HG02885 (cell line): ENCODE results near the gene PKNOX1.
"Not testable (repeated sequence)": the region's sequence is repeated elsewhere in the genome, so short reads cannot be mapped to it uniquely, and the experiment has no call there.

Source experiments
- ATAC-seq: cut with Tn5 transposase; IDR thresholded peaks from one replicate; pipeline ENCODE4 v1.9.1; 2021; ENCODE audit warnings: mild to moderate bottlenecking; ENCODE audit not compliant: unreplicated experiment, poor library complexity

PKNOX1 gene

DNA sequence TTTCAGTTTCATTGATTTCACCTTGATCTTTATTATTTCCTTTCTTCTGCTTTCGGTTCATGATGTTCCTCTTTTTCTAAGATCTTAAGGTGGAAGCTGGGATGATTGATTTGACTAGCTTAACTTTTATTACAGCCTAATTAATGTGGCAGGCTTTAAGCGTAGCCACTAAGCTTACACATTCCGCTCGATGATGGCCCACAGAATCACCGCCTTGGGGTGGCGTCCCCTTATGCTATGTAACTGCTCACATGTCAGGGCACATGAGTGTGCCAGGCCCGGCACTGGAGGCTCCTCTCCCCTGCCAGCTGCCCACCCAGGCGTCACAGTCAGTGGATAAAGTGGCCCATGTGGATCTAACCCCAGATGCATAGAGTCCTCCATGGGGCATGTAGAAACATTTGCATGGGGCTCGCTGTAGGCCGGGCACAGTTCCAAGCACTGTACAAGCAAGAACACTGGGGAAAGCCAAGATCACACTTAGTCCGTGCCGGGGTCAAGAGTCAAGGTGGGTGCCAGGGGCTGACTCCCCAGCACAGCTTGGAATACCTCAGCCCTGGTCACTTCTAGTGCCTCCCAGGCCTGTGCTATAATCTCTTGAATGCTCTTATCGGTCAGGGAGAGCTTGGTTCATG is 41.7 kb downstream of the PKNOX1 start:
- no peak for ATAC-seq

DNA sequence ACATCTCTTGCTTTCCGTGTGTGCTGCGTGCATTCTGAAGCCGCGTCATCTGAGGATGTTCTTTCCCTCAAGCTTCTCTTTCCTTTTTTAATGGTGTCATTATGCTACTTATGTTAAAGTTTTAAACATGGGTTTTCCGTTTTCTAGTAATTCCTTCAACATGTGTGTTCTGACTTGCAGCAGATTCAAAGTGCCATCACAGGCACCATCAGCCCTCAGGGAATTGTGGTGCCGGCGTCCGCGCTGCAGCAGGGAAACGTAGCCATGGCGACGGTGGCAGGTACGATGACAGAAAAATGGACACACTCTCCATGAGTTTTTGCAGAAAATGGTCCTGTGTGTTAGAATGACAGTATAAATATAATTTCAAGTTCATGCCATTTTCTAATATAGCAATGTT is 42.4 kb downstream of the PKNOX1 start:
- ATAC-seq, result no peak

- no peak for ATAC-seq
These were observed 44.2 kb downstream of the PKNOX1 start for GRCh38 chr21:43018519-43018918.

- ATAC-seq, result no peak
These were observed 45.8 kb downstream of the PKNOX1 start for GRCh38 chr21:43020177-43020576.

DNA sequence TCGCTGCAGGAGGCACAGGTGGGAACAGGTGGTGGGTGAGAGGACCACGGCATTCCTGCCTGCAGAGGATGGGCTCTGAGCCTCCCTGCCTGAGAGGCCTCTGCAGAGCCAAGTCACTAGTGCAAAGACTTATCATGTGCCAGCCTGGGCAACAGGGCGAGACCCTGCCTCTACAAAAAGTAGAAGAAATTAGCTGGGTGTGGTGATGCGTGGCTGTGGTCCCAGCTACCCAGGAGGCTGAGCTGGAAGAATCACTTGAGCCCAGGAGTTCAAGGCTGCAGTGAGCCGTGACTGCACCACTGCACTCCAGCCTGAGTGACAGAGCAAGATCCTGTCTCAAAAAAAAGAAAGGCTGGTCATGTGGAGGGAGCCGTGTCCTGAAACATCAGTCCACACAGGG is 46.4 kb downstream of the PKNOX1 start:
- no peak for ATAC-seq

DNA sequence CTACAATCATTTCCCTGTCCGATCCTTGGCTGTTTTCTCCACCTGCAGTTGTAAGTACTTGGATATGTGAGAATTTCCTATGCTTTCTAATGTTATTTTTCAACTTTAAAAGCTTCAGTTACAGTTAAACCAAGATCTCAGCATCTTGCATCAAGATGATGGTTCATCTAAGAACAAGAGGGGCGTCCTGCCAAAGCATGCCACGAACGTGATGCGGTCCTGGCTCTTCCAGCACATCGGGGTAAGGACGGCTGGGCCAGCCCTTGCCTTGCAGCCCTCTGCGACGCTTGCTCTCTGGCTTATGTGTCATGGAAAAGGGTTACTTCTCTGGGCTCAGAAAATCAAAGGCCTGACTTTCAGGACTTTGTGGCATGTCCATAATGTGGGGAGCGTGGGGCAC is 46.8 kb downstream of the PKNOX1 start:
- ATAC-seq, result no peak

DNA sequence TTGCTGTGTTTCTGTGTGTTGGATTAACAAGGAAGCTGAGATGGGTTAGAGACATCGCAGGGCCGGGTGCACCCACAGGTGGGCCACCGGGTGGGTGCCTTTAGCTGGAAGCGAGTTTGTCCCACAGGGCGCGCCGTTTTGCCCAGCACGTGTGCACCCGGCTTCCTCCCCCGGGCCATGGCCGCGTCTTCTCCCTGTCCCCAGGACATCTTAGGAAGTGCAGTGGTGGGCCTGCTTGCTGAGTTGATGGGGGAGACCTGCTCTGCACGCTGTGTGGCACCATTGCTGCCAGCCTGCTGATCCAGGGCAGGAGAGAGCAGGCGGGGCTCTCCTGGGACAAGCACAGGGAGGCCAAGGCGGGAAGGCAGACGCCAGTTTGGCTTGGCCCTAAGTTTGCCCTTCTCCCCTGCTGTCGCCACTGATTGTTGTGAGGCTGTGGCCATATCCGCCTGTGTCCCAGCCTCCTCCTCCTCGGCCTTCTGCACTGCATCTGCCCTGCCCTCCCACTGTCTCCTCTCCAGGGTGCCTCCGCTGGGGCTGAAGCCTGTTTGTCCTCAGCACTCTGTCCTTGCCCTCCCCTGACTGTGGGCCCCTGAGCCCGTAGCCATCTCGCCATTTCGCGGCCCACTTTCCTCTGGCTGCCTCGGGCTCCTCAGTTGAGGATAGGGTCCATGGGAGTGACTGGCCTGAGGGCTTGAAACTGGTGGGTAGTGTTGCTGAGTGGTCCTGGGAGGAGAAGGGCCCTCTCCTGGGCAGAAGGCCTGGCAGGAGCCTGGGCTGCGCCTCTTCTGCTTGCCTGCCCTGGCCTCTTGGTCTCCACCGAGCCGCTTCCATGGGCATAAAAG is 47.6 kb downstream of the PKNOX1 start:
- no peak for ATAC-seq

- ATAC-seq, result no peak
These were observed 48.8 kb downstream of the PKNOX1 start for GRCh38 chr21:43023175-43023574.

DNA sequence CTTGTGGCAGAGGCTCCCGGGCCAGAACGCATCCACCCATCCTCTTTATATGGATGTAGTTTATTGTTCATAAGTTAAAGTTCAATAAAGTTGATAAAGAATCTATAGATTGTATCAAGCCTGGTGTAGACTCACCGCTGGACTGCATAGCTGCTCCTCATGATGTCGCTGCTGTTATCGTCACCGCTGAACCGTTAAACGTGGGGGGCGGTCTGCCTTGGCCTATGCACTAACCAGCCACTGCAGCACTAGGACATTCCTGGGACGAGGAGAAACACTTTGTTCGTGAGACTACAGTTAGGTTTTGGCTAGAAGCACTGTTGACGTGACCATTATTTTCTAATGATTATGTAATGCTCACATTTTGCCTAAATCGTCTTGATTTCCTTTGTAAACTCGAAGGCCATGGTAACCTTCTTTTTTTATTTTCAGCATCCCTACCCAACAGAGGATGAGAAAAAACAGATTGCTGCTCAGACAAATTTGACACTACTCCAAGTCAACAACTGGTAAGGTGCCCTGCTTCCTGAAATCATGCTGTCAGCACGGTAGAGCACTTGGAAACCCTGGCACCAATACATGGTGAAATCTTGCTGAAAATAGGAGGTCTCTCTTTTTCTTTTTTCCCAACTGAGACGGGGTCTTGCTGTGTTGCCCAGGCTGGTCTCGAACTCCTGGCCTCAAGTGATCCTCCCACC is 50.2 kb downstream of the PKNOX1 start:
- ATAC-seq, result no peak

DNA sequence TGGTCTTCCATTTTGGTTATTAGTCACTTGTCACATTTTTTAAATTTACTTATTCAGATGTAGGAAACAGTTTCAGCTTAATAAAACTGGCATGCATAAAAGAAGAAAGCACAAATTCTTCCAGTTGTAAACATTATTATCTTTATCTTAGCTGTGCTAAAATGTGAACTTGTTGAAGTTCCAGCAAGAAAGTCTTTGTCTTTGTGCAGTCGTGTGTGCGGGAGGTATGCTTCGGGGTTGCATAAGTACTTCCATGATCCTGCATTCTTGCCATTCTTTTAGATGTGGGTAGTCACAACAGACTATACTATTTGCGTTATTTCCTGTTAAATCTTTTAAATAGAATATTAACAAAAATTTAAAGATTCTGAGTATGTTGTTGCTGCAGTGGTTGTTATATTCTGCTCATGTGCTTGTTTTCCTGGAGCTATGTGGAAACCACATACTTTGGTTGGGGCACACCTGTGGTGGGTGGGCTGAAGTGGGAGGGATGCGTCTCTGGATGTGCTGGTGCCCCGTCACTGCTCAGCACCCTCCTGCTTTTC is 51.3 kb downstream of the PKNOX1 start:
- ATAC-seq, result no peak

- no peak for ATAC-seq
These were observed 53.7 kb downstream of the PKNOX1 start for GRCh38 chr21:43027846-43028731.

DNA sequence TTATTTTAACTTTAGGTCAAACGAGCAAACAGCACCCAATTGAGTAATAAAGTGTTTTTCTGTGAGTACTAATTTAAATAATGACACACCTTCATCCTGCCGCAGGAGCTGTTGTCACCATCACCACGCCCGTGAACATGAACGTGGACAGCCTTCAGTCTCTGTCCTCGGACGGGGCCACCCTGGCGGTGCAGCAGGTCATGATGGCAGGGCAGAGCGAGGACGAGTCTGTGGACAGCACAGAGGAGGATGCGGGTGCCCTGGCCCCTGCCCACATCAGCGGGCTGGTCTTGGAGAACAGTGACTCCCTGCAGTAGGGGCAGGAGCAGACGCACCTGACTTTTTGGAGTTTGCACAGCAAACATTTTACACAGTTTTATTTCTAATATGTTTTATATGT is 55.4 kb downstream of the PKNOX1 start:
- no peak for ATAC-seq

GRCh38 chr21:43031121-43031619 is 56.8 kb downstream of the PKNOX1 start:
- ATAC-seq, result no peak

DNA sequence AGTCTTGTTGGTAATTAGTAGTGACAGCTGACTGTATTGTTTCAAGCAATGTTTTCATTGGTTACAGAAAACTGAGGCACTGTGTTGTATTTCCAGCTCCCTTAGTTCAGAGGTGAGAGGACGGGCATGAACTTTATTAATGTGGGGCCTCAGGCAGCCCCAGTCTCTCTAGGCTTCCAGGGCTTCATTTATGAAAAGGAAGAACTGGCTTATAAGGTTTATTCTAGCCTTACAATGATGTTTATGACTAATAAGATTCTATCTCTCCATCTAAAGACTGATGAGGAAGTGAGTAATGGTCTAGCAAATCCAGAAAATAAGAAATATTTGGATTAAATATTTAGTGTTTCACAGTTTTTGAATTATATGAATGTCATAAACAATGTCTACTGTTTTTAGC is 59.7 kb downstream of the PKNOX1 start:
- ATAC-seq, result no peak

GRCh38 chr21:43034826-43035225 is 60.5 kb downstream of the PKNOX1 start:
- ATAC-seq, result no peak

GRCh38 chr21:43036889-43037288 is 62.5 kb downstream of the PKNOX1 start:
- ATAC-seq, result not testable (repeated sequence)

DNA sequence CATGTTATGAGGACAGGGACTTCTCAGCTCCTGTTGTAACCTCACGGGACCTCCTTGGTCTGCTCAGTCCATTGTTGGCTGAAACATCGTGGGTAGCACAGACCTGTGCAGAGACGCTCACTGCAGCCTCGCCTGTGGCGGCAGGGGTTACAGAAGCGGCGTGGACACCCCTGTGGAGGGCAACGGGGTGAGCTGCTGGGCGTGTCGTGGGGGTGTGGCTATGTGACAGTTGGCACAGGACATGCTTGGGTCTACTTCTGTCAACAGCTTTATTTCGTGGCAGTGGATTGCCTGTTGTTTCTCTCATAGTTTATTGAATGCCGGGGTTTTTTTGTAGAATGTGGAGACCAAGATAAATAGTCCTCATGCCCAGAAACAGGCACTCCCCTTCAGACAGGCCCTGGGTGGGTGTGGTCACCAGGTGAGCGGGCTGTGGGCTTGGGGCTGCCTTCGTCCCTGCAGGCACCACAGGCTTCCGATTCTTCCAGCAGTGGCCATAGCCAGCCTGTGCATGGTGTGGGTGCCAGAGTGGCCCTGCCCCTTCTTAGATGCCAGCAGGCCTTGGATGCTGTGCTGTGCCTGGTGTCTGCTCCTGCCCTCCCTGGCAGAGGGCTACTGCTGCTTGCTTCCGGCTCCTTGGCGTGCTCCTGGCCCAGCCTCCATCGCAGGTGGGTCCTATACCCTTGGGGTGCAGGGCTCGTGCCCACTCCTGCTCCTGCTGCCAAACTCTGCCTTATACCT is 63.7 kb downstream of the PKNOX1 start:
- ATAC-seq, result not testable (repeated sequence)

DNA sequence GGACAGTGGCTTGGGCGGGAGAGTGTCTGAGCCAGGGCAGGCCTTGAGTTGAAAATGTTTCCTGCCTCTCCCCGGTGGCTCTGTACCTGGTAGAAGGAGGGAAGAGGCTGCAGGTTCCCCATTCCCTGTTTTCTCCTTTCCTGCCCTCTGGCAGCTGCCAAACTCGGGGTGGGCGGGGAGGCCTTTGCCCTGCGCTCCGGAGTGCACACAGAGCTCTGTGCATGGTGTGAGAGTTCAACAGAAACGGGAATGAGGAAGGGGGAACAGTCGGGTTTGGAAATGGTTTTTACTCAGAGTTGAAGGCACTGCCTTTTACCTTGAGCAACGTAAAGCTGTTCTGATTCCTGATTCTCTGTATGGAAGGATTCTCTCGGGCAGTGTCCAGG is 64.3 kb downstream of the PKNOX1 start:
- ATAC-seq, result not testable (repeated sequence)

GRCh38 chr21:43042169-43042568 is 67.8 kb downstream of the PKNOX1 start:
- not testable (repeated sequence) for ATAC-seq
